ENCODE data around the gene TM2D1.

The TM2D1 gene

DNA sequence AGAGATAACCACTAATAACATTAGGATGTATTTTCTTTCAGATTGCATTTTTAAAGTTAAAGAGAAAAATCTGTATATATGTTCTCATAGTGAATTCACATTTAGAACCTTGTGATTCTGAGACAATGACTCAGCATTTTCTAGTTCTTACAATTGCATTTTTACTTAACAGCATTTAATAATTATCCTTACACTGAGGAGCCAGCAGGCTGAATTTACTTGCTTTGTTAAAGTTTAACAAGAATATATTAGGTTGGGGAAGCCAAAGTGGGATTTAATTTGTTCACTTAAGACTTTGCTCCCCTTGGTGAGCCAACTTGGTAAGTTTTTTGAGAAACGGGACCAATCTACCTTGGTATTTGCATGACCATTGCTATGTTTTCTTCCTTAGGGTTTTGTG lies 21.9 kb upstream of the TM2D1 start:
- ATAC-seq = no peak
- TF ChIP-seq BACH2 (CRISPR knock-in tag; IDR thresholded peaks at IDR 0.05; ENCODE audit: borderline replicate concordance) (peak; percentile 75; the same call in 1 of the 2 replicates), ARNTL (CRISPR knock-in tag; IDR thresholded peaks at IDR 0.05; ENCODE audit: borderline replicate concordance, low read depth) (no peak)

DNA sequence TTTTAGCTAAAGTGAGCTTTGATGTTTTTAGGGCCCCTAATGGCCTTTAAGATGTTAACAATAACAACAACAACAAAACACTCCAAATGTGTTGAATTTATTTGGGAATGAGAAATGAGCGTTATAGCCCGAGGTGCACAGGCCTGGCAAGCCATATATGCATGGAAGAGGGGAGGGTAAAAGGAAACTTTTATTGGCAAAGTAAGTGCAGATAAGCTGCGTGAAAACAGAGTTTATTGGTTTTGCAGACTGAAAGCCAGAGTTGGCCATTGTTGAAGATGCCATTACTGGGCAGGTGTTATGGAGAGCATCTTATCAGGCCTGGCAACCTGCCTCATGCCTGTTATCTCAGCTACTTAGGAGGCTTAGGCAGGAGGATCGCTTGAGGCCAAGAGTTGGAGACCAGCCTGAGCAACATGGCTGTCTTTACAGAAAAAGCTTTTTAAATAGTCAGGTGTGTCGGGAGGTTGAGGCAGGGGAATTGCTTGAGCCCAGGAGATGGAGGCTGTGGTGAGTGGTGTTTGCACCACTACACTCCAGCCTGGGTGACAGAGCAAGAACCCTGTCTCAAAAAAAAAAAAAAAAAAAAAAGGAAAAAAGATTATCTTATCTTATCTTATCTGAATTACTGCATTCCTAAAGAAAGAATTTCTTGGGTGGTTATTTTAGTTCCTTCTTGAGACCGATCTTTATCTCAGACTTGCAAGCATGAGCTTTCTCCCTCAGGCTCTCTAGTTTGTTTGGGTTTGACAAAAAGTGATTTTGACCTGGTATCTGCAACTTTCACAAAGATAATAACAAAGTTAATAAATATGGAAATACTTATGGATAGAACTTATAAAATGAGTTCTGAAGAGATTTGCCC lies 19.0 kb upstream of the TM2D1 start:
- TF ChIP-seq GLIS3 (CRISPR knock-in tag; IDR thresholded peaks at IDR 0.05) (no peak), CSDC2 (CRISPR knock-in tag; IDR thresholded peaks at IDR 0.05) (no peak), ZC3H10 (CRISPR knock-in tag; IDR thresholded peaks at IDR 0.05) (no peak), ZFP3 (CRISPR knock-in tag; IDR thresholded peaks at IDR 0.05) (no peak), ZFP30 (CRISPR knock-in tag; IDR thresholded peaks at IDR 0.05) (no peak), RARB (CRISPR knock-in tag; IDR thresholded peaks at IDR 0.05) (no peak), SNAI2 (CRISPR knock-in tag; IDR thresholded peaks at IDR 0.05) (no peak), ZNF8 (CRISPR knock-in tag; IDR thresholded peaks at IDR 0.05) (no peak), ZNF70 (CRISPR knock-in tag; IDR thresholded peaks at IDR 0.05) (no peak), ARNTL (CRISPR knock-in tag; IDR thresholded peaks at IDR 0.05; ENCODE audit: borderline replicate concordance, low read depth) (no peak), TCF4 (CRISPR knock-in tag; IDR thresholded peaks at IDR 0.05; ENCODE audit: borderline replicate concordance) (no peak), PPARA (CRISPR knock-in tag; IDR thresholded peaks at IDR 0.05; ENCODE audit: borderline replicate concordance) (no peak), ZNF565 (CRISPR knock-in tag; conservative IDR thresholded peaks at IDR 0.05; ENCODE audit: low read depth) (no peak), ISL1 (CRISPR knock-in tag; IDR thresholded peaks at IDR 0.05) (no peak), ESRRG (CRISPR knock-in tag; IDR thresholded peaks at IDR 0.05) (no peak), OSR1 (CRISPR knock-in tag; IDR thresholded peaks at IDR 0.05) (no peak)
- TF ChIP-seq, protein P1, sequence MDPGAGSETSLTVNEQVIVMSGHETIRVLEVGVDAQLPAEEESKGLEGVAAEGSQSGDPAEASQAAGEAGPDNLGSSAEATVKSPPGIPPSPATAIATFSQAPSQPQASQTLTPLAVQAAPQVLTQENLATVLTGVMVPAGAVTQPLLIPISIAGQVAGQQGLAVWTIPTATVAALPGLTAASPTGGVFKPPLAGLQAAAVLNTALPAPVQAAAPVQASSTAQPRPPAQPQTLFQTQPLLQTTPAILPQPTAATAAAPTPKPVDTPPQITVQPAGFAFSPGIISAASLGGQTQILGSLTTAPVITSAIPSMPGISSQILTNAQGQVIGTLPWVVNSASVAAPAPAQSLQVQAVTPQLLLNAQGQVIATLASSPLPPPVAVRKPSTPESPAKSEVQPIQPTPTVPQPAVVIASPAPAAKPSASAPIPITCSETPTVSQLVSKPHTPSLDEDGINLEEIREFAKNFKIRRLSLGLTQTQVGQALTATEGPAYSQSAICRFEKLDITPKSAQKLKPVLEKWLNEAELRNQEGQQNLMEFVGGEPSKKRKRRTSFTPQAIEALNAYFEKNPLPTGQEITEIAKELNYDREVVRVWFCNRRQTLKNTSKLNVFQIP (CRISPR knock-in tag; IDR thresholded peaks at IDR 0.05; ENCODE audit: borderline replicate concordance, low read depth) = no peak
- TF ChIP-seq, protein P2, sequence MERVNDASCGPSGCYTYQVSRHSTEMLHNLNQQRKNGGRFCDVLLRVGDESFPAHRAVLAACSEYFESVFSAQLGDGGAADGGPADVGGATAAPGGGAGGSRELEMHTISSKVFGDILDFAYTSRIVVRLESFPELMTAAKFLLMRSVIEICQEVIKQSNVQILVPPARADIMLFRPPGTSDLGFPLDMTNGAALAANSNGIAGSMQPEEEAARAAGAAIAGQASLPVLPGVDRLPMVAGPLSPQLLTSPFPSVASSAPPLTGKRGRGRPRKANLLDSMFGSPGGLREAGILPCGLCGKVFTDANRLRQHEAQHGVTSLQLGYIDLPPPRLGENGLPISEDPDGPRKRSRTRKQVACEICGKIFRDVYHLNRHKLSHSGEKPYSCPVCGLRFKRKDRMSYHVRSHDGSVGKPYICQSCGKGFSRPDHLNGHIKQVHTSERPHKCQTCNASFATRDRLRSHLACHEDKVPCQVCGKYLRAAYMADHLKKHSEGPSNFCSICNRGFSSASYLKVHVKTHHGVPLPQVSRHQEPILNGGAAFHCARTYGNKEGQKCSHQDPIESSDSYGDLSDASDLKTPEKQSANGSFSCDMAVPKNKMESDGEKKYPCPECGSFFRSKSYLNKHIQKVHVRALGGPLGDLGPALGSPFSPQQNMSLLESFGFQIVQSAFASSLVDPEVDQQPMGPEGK (CRISPR knock-in tag; IDR thresholded peaks at IDR 0.05; ENCODE audit: borderline replicate concordance) = no peak
- TF ChIP-seq, protein P3, sequence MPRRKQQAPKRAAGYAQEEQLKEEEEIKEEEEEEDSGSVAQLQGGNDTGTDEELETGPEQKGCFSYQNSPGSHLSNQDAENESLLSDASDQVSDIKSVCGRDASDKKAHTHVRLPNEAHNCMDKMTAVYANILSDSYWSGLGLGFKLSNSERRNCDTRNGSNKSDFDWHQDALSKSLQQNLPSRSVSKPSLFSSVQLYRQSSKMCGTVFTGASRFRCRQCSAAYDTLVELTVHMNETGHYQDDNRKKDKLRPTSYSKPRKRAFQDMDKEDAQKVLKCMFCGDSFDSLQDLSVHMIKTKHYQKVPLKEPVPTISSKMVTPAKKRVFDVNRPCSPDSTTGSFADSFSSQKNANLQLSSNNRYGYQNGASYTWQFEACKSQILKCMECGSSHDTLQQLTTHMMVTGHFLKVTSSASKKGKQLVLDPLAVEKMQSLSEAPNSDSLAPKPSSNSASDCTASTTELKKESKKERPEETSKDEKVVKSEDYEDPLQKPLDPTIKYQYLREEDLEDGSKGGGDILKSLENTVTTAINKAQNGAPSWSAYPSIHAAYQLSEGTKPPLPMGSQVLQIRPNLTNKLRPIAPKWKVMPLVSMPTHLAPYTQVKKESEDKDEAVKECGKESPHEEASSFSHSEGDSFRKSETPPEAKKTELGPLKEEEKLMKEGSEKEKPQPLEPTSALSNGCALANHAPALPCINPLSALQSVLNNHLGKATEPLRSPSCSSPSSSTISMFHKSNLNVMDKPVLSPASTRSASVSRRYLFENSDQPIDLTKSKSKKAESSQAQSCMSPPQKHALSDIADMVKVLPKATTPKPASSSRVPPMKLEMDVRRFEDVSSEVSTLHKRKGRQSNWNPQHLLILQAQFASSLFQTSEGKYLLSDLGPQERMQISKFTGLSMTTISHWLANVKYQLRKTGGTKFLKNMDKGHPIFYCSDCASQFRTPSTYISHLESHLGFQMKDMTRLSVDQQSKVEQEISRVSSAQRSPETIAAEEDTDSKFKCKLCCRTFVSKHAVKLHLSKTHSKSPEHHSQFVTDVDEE (CRISPR knock-in tag; IDR thresholded peaks at IDR 0.05) = no peak
- ATAC-seq = no peak

DNA sequence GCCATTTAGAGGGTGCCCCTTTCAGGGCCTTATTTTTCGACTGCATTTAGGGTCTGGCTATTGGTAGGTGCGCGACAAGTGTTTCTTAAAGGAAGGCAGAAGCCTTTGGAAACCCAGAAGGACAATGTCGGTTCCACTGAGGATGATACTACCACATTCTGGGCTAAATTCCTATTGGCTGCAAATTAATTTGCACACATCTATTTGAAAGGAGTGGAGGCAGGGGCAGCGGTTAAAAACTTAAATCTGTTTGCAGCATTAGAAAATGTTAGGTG lies 18.4 kb upstream of the TM2D1 start:
- TF ChIP-seq, protein P2 (CRISPR knock-in tag; IDR thresholded peaks at IDR 0.05; ENCODE audit: borderline replicate concordance) = no peak
- TF ChIP-seq SNAI2 (CRISPR knock-in tag; IDR thresholded peaks at IDR 0.05) = no peak
- TF ChIP-seq BACH2 (CRISPR knock-in tag; IDR thresholded peaks at IDR 0.05; ENCODE audit: borderline replicate concordance) = no peak
- no peak for TF ChIP-seq TCF4 (CRISPR knock-in tag; IDR thresholded peaks at IDR 0.05; ENCODE audit: borderline replicate concordance)
- TF ChIP-seq RARB (CRISPR knock-in tag; IDR thresholded peaks at IDR 0.05) = no peak
- TF ChIP-seq, protein P3 (CRISPR knock-in tag; IDR thresholded peaks at IDR 0.05) = no peak
- no peak for TF ChIP-seq ZNF565 (CRISPR knock-in tag; conservative IDR thresholded peaks at IDR 0.05; ENCODE audit: low read depth)
- TF ChIP-seq OSR1 (CRISPR knock-in tag; IDR thresholded peaks at IDR 0.05) = no peak
- no peak for TF ChIP-seq ZFP30 (CRISPR knock-in tag; IDR thresholded peaks at IDR 0.05)
- no peak for TF ChIP-seq ZNF70 (CRISPR knock-in tag; IDR thresholded peaks at IDR 0.05)
- no peak for TF ChIP-seq CSDC2 (CRISPR knock-in tag; IDR thresholded peaks at IDR 0.05)
- no peak for TF ChIP-seq TOX (CRISPR knock-in tag; IDR thresholded peaks at IDR 0.05; ENCODE audit: borderline replicate concordance)
- TF ChIP-seq ISL1 (CRISPR knock-in tag; IDR thresholded peaks at IDR 0.05) = no peak
- no peak for TF ChIP-seq GLIS3 (CRISPR knock-in tag; IDR thresholded peaks at IDR 0.05)
- no peak for TF ChIP-seq ESRRG (CRISPR knock-in tag; IDR thresholded peaks at IDR 0.05)
- TF ChIP-seq, protein P4, sequence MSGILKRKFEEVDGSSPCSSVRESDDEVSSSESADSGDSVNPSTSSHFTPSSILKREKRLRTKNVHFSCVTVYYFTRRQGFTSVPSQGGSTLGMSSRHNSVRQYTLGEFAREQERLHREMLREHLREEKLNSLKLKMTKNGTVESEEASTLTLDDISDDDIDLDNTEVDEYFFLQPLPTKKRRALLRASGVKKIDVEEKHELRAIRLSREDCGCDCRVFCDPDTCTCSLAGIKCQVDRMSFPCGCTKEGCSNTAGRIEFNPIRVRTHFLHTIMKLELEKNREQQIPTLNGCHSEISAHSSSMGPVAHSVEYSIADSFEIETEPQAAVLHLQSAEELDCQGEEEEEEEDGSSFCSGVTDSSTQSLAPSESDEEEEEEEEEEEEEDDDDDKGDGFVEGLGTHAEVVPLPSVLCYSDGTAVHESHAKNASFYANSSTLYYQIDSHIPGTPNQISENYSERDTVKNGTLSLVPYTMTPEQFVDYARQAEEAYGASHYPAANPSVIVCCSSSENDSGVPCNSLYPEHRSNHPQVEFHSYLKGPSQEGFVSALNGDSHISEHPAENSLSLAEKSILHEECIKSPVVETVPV (CRISPR knock-in tag; IDR thresholded peaks at IDR 0.05) = no peak
- peak; percentile 6 for ATAC-seq
